ENCODE measurements around the gene CIC. TPM values are rescaled to one million over a fixed set of nuclear protein-coding genes. Genes with fewer than 3 reads are reported as not detected.

The CIC gene
- total RNA-seq, 1 donor from 2014 or later = 19.5 TPM

DNA sequence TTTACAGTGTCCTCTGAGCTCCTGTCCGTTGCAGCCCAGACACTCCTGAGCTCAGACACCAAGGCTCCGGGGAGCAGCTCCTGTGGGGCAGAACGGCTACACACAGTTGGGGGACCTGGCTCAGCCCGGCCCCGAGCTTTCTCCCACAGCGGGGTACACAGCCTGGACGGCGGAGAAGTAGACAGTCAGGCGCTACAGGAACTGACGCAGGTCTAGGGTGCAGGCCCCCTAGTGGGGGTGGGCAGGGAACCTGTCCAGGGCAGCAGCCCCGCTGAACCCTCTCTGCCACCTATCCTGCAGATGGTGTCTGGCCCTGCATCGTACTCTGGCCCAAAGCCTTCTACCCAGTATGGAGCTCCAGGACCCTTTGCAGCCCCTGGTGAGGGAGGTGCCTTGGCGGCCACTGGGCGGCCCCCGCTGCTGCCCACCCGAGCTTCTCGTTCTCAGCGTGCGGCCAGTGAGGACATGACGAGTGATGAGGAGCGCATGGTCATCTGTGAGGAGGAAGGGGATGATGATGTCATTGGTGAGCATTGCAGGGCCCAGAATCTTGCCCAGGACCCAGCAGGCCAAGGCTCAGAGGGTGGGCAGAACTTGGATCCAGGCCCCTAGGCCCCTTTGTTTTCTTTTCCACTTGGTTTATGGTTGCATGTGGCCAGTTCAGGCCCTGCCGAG is 20.0 kb downstream of the CIC start:
- no peak for DNase-seq

DNA sequence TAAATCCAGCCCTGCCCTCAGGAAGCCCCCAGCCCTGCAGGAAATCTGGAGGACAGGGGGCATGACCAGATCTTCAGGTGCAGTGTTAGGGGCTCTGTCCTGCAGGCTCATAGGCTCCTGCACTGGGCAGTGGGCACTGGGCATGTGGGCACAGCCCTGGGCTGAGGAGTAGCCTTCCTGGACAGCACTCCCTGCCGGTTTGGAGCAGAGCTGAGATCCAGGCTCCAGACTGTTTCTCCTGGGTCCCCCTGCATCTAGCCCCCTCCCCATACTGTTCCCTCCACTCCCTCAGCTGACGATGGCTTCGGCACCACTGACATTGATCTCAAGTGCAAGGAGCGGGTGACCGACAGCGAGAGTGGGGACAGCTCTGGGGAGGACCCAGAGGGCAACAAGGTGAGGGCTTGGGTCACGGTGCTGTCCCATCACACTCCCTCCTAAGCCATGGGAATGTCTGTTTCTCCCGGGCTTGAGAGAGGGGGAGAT is 20.5 kb downstream of the CIC start:
- no peak for DNase-seq

DNA sequence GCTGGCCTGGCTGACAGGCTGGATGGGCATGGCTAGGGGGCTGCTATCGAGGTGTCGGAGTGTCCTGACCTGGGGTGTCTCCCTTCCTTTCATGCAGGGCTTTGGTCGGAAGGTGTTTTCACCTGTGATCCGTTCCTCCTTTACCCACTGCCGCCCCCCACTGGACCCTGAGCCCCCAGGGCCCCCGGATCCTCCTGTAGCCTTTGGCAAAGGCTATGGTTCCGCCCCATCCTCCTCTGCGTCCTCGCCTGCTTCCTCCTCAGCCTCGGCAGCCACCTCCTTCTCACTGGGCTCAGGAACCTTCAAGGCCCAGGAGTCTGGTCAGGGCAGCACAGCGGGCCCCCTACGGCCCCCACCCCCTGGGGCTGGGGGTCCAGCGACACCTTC is 21.1 kb downstream of the CIC start:
- DNase-seq = no peak

DNA sequence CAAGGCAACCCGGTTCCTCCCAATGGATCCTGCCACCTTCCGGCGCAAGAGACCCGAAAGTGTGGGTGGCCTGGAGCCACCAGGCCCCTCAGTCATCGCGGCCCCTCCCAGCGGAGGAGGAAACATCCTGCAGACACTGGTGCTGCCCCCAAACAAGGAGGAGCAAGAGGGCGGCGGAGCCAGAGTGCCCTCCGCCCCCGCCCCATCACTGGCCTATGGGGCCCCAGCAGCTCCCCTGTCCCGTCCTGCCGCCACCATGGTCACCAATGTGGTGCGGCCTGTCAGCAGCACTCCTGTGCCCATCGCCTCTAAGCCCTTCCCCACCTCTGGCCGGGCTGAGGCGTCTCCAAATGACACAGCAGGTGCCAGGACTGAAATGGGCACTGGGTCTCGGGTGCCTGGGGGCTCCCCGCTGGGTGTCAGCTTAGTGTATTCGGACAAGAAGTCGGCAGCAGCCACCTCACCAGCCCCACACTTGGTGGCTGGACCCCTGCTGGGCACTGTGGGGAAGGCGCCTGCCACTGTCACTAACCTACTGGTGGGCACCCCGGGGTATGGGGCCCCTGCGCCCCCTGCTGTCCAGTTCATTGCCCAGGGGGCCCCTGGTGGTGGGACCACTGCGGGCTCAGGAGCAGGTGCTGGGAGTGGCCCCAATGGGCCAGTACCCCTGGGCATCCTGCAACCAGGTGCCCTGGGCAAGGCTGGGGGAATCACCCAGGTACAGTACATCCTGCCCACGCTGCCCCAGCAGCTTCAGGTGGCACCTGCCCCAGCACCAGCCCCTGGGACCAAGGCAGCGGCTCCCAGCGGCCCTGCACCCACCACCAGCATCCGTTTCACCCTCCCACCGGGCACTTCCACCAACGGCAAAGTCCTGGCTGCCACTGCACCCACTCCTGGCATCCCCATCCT is 21.7 kb downstream of the CIC start:
- DNase-seq = no peak

DNA sequence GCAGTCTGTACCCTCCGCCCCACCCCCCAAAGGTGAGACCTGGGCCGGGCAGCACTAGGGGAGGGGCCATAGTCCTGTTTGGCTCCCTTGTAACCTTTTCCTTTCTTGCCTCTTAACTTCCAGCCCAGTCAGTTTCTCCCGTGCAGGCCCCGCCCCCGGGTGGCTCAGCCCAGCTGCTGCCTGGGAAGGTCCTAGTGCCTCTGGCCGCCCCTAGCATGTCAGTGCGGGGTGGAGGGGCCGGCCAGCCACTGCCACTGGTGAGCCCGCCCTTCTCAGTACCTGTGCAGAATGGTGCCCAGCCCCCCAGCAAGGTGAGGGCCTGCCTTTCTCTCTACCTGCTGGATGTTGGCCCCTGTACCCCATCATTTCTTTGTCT is 22.4 kb downstream of the CIC start:
- DNase-seq = no peak

DNA sequence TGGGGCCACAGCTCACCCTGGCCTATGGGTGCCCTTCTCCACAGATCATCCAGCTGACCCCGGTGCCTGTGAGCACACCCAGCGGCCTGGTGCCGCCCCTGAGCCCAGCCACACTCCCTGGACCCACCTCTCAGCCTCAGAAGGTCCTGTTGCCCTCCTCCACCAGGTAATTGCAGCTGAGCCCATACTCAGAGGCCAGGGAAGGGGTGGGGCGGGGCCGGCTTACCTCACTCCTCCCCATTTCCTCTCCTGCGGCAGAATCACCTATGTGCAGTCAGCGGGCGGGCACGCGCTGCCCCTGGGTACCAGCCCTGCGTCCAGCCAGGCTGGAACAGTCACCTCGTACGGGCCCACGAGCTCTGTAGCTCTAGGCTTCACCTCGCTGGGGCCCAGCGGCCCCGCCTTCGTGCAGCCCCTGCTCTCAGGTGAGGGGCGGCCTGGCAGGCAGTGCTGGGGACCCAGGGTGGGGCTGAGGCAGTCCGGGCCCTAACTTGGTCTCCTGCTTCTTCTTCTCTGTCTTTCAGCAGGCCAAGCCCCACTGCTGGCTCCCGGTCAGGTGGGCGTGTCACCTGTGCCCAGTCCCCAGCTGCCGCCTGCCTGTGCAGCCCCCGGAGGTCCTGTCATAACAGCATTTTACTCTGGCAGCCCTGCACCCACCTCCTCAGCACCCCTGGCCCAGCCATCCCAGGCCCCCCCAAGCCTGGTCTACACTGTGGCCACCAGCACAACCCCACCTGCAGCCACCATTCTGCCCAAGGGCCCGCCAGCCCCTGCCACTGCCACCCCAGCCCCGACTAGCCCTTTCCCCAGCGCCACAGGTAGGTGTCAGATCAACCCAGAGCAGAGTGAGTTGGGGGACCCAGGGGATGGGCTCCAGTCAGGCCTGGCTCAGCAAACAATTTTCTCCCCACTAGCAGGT is 23.2 kb downstream of the CIC start:
- DNase-seq = no peak

DNA sequence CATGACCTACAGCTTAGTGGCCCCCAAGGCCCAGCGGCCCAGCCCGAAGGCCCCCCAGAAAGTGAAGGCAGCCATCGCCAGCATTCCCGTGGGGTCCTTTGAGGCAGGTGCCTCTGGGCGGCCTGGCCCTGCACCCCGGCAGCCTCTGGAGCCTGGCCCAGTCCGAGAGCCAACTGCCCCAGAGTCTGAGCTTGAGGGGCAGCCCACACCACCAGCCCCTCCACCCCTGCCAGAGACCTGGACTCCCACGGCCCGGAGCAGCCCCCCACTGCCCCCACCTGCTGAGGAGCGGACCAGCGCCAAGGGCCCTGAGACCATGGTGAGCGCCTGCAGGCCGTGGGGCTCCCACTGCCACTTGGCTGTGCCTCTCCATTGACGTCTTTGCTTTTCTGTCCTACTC is 23.9 kb downstream of the CIC start:
- no peak for DNase-seq

DNA sequence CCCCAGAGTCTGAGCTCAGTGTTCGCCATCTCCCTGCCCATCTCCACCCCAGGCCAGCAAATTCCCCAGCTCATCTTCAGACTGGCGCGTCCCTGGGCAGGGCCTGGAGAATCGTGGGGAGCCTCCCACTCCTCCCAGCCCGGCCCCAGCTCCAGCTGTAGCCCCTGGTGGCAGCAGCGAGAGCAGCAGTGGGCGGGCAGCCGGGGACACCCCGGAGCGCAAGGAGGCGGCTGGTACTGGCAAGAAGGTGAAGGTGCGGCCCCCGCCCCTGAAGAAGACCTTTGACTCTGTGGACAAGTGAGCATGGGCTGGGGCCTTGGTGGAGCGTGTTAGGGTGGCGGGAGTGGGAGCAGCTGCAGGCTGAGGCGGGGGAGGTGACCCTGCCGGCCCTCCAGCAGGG is 24.5 kb downstream of the CIC start:
- DNase-seq = no peak

DNA sequence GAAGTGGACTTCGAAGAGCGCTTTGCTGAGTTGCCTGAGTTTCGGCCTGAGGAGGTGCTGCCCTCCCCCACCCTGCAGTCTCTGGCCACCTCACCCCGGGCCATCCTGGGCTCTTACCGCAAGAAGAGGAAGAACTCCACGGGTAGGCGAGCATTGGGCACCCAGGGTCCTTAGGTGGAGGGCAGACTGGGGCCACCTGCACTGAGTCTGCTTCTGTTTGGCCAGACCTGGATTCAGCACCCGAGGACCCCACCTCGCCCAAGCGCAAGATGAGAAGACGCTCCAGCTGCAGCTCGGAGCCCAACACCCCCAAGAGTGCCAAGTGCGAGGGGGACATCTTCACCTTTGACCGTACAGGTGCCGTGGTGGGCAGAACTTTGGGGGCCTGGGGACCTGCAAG is 24.9 kb downstream of the CIC start:
- DNase-seq = no peak

DNA sequence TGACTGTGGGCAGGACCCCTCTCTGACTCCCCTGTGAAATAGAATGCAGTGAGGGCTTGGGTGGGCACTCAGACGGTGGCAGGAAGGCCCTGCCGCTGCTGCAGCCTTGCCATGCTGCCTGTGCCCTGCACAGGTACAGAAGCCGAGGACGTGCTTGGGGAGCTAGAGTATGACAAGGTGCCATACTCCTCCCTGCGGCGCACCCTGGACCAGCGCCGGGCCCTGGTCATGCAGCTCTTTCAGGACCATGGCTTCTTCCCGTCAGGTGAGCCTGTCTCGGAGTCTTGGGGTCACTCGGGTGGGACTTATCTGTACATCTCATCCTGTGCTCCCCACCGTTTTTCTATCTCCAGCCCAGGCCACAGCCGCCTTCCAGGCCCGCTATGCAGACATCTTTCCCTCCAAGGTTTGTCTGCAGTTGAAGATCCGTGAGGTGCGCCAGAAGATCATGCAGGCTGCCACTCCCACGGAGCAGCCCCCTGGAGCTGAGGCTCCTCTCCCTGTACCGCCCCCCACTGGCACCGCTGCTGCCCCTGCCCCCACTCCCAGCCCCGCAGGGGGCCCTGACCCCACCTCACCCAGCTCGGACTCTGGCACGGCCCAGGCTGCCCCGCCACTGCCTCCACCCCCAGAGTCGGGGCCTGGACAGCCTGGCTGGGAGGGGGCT is 25.6 kb downstream of the CIC start:
- DNase-seq = no peak

DNA sequence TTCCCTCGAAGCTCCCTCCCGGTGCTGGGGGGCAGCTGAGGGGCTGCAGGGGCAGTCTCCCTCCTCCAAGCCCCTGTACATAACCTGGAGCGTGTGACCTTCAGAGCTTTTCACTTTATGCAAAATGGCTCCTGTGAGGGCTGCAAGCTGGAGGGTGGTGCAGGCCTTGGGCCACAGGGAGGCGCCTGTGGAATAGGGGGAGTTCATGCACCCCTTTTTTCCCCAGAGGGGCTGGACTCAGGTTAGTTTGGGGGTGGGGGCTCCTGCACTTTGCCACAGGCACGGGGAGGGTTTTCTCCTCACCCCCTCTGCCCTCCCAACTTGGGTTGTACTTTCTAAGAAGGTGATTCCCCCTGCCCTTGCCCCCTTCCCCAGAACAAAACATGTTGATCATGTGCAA is 26.3 kb downstream of the CIC start:
- DNase-seq = no peak

DNA sequence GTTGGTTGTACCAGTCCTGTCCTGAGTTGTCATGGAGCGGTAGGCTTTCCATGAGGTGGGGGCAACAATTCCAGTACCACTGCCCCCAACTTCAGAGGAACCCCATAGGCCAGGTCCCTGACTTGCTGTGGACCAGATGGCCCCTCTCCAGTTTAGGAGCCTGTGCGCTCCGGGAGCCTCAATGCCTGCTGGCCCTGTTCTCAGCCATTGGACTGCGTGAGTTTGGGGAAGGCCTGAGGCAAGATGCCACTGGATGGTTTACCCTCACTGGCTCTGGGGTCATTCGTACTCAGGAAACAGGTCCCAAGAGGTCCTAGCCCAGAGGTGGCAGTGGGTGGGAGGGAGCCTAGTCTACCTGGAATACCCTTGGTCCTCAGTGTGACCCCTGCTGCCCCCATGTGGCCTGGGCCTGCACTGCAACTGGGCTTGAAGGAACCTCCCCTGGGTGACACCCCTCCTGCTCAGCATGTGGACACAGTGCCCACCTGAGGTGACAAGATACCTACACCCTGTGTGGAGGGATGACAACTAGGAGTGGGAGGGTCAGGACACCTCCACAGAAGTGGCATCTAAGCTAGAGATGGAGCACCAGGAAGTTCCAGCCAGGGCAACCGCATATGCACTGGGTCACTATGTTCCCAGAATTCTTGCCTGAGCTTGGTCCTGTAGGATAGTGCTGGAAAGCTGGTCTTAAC is 26.9 kb downstream of the CIC start:
- DNase-seq = peak; percentile 45

DNA sequence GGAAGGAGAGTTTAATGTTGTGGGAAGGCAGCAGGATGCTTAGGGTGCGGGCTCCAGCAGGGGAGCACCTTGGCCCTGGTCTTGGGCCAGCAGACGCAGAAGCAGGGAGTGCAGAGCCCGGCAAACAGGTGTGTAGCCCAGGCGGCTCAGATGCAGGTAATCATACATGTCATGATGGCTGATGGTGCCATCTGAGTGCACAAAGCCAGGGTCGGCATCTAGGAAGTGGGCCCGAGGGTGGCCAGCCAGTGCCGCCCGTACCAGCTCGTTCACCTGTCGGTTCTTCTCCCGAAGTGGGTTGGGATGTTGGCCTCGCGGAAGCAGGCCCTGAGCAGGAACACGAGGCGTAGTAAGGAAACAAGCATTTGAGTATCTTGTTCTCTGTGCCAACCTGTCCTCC is 28.0 kb downstream of the CIC start:
- no peak for DNase-seq

DNA sequence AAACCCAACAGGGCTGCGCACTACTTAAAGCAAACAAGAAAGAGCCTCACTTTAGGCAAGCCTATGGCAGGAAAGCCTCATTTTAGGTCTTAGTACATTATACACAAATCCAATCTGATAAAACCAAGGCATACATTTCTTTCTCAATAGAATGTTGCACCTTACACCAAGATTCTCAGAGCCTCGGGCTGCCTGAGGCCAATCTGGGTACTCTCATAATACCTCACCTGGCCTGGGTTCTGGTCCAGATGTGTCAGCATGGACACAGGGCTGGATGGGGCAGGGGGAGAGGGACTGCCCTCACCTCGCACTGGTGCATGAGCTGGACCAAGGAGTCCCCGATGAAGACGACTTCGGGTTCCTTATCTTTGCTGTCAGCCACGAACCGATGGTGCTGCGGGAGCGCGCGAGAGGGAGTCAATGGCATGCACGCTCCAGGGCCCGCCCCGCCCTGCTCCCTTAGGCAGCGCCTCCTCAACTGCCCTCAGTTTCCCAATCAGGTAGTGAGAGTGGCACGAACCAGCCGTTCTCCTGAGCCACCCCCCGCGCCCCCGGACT is 32.7 kb downstream of the CIC start, which contains the start of gene PRR19:
TSS of gene PRR19 (plus strand) at position 487 of the 558 bp plus-strand sequence. CDS start 7,453 bp downstream, outside the sequence.
- no peak for DNase-seq

DNA sequence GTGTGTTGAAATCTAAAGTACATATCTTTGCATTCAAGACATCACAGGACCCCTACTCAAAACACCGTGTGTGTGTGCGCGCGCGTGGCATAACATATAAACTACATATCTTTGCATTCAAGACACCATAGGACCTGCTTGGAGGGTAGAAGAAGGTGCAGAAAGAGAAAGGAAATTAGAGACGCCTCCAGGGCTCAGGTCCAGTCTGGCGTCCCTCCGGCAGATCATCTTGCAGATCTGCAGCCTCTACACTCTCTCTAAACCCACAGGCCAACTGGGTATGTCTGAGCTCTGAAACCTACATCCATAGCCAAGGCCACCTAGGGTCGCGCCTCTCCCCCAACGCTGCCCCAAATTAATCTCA is 34.0 kb downstream of the CIC start:
- no peak for DNase-seq

DNA sequence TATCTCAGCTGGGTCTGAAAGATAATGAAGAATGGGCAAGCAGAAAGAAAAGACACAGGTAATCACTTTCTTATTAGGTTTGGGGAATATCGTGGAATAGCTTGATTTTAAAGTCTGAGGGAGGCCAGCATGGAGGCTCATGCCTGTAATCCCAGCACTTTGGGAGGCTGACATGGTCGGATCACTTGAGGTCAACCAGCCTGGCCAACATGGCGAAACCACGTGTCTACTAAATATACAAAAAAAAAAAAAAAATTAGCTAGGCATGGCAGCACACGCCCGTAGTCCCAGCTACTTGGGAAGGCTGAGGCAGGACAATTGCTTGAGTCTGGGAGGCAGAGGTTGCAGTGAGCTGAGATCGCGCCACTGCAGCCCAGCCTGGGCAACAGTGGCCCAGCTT is 34.8 kb downstream of the CIC start:
- no peak for DNase-seq

DNA sequence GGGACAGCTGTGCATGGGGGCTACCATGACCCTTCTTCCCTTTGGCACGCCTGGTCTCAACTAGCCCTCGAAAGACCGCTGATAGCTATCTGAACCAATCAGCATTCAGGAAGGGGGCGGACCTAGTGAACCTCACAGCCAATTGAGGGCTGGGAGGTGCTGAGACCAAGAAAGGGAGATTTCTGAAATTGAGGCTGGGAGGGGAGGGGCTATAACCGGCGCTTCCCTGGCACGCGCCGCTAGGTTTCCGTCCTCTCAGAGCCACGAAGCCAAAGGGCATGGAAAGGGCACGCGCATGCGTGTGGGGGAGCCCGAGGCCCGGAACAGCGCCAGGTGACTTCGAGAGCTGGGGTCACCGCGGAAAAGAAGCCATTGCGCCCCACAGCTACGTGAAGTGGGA is 37.6 kb downstream of the CIC start:
- DNase-seq = no peak

DNA sequence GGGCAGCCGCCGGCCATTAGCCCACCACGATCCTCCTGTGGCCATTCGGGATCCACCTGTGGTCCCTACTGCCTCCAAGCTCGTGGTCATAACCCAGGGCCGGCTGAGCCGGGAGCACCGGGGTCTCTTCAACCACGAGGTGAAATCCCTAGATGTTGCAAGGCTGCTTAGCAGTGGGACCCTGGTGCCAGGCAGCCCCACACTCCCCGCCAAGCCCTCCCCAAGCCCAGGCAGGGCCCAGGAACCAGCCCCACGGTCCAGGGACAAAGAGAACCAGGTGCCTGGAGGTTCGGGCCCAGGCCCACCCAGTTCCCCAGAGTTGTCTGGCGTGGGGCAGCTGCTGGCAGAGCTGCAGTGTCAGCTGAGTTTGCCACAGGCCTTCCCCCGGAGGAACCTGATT is 40.6 kb downstream of the CIC start:
- DNase-seq = no peak

DNA sequence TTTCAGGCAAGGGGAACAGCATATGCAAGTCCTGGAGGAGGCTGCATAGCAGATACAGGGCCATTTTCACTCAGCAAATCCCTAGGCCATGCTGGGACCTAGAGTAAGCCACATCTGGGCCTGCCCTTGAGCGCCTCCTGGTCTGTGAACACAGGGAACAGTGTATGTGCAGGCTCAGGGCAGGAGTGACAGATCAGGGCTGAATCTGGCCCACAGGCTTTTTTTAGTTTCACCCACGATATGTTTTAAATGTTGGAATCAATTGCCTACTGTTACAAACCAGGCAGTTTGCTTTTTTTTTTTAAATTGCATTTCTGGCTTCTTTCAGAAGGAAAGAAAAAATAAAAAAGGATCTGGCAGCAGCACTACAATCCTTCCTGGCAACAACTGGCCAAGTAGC is 42.6 kb downstream of the CIC start:
- no peak for DNase-seq

DNA sequence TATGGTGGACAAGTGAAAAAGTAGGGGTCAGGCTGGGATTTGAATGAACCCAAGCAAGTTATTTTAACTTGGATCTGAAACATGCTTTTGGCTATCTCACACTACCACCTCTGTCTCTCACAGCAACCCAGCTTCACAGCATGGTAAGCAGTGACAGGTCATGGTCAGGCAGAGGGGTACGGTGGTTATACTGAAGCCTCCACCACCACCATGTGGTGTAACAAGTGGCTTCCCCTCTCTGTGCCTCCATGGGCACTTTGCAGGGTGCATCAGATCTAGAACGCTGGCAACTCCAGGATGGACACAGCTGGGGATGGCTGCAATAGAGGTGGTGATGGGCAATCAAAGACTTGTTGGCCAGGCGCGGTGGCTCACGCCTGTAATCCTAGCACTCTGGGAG is 43.3 kb downstream of the CIC start:
- DNase-seq = no peak

All from occipital lobe (tissue), 2 donors.